PC-9 (cell line): Measurements from ENCODE around the gene SHKBP1. TPM values are rescaled to one million over a fixed set of nuclear protein-coding genes. Genes with fewer than 3 reads are reported as not detected.

ENCODE experiments used
- BruUV-seq: library from RNA; stranded (reverse); fragments of 400-500 nt; replicated peaks from 2 replicates; lab custom pipeline; 2021; lab: Mats Ljungman, UMichigan
- CTCF ChIA-PET: fragments of 300-600 bp; sonication (Branson Sonifier 250); formaldehyde crosslinking; loops from one replicate; lab custom pipeline; 2022; ENCODE audit warnings: antibody characterized with exemption; lab: Charles Lee
- POLR2A ChIA-PET: fragments of 300-600 bp; sonication (Branson Sonifier 250); formaldehyde crosslinking; loops from one replicate; lab custom pipeline; 2022; ENCODE audit warnings: antibody characterized with exemption; ENCODE audit not compliant: unreplicated experiment; lab: Charles Lee
- DNase-seq, 2 experiments: peaks; one replicate each; pipeline versions ENCODE4 v3.0.0 to v3.0.0-alpha.2; 2015 to 2022; ENCODE audit warnings: mixed read lengths in 1 of 2
- H2AFZ ChIP-seq: fragments of 200-600 bp; sonication (generic); 2 replicates; pipeline ENCODE4 v1.8.1; 2017; ENCODE audit warnings: antibody characterized with exemption
- H3F3A ChIP-seq: fragments of 200-600 bp; sonication (generic); 2 replicates; pipeline ENCODE4 v1.8.1; 2017; ENCODE audit warnings: antibody characterized with exemption, mild to moderate bottlenecking, low read depth; ENCODE audit not compliant: insufficient read depth
- H3K27ac ChIP-seq: fragments of 200-600 bp; sonication (generic); 2 replicates; pipeline ENCODE4 v1.6.1; 2016; ENCODE audit warnings: mixed run types
- H3K27me3 ChIP-seq: fragments of 200-600 bp; sonication (generic); 2 replicates; pipeline ENCODE4 v1.6.1; 2016; ENCODE audit warnings: low read depth, mixed run types; ENCODE audit not compliant: insufficient read depth
- H3K36me3 ChIP-seq: fragments of 200-600 bp; sonication (generic); 2 replicates; pipeline ENCODE4 v1.6.1; 2016; ENCODE audit warnings: low read depth, mixed run types
- H3K4me1 ChIP-seq: fragments of 200-600 bp; sonication (generic); replicated peaks from 2 replicates; pipeline ENCODE4 v1.6.1; 2016; ENCODE audit warnings: mixed run types; ENCODE audit not compliant: insufficient read depth
- H3K4me2 ChIP-seq: fragments of 200-600 bp; sonication (generic); 2 replicates; pipeline ENCODE4 v1.6.1; 2017; ENCODE audit warnings: mixed run types
- H3K4me3 ChIP-seq: fragments of 200-600 bp; sonication (generic); 2 replicates; pipeline ENCODE4 v1.6.1; 2016; ENCODE audit warnings: mixed run types
- H3K79me2 ChIP-seq: fragments of 200-600 bp; sonication (generic); 2 replicates; pipeline ENCODE4 v1.6.1; 2017; ENCODE audit warnings: low read depth, mixed run types
- H3K9me2 ChIP-seq: fragments of 200-600 bp; sonication (generic); 2 replicates; pipeline ENCODE4 v1.8.1; 2017; ENCODE audit warnings: mild to moderate bottlenecking; ENCODE audit not compliant: insufficient read depth
- H3K9me3 ChIP-seq: fragments of 200-600 bp; sonication (generic); 2 replicates; pipeline ENCODE4 v1.8.1; 2016; ENCODE audit warnings: low read depth; ENCODE audit not compliant: insufficient read depth
- H4K20me1 ChIP-seq: fragments of 200-600 bp; sonication (generic); 2 replicates; pipeline ENCODE4 v1.8.1; 2017; ENCODE audit not compliant: insufficient read depth
- EZH2 ChIP-seq: fragments of 200-600 bp; sonication (generic); IDR thresholded peaks from 2 replicates; pipeline ENCODE4 v1.8.0; 2017; ENCODE audit warnings: antibody characterized with exemption, low read depth
- intact Hi-C: fragments of 100-400 bp; cut with micrococcal nuclease; formaldehyde crosslinking; loops from one replicate; pipeline ENCODE4 v1.10.0; 2022; ENCODE audit not compliant: unreplicated experiment
- total RNA-seq: library from RNA; stranded (reverse); gene quantifications from 2 replicates; pipeline ENCODE4 v1.2.3, GENCODE V29; 2021
- TF ChIP-seq, protein P1 (sequence below): fragments of 200-600 bp; sonication (generic); conservative IDR thresholded peaks from 2 replicates; pipeline ENCODE4 v1.6.1; 2017; ENCODE audit warnings: mixed run types, antibody characterized with exemption, mild to moderate bottlenecking, moderate library complexity

The SHKBP1 gene
- total RNA-seq, 1 experiment from 2014 or later, result 90.1 TPM

DNA sequence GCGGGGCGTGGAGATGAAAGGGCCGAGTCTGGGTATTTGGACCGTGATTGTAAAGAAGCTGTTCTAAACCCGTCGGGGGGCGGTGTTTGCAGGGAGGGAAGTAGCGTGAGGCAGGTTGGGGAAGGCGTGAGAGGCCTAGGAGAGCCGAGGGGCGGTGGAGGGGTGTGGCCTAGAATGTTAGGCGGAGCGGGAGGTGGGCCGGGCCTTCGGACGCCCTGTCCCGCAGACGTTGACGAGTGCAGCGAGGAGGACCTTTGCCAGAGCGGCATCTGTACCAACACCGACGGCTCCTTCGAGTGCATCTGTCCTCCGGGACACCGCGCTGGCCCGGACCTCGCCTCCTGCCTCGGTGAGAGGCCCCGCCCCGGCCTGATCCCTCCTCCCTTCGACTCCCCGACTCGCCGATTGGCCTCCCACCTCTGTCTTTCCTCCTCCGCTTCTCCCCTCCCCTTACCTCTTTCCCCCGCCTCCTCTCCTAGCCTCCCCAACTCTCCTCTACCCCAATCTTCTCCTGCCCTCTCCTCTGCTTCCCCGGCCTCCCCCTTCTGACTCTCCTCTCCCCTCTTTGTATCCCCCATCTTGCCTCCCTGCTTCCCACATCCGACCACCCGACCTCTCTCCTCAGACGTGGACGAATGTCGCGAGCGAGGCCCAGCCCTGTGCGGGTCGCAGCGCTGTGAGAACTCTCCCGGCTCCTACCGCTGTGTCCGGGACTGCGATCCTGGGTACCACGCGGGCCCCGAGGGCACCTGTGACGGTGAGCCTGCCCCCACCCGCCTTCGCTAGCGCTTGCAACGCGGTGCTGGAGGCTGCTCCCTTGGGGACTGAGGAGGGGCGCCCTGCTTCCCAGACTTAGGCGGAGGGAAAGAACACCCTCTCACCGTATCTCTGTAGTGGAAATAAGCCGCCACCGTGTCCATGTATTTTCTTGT is 37.3 kb downstream of the SHKBP1 start:
- ChIA-PET POLR2A (interaction anchor here (0.6 to 1.1 kb wide), 7 partner anchors 10 to 1165 kb away, joined by 3 to 28 read pairs (median 4); partner anchors contain the start of gene BLVRB), CTCF (interaction anchor here (1.4 kb wide), 1 partner anchor 10 kb away, joined by 19 read pairs; no protein-coding TSS in a partner anchor)
- no peak for TF ChIP-seq EZH2
- TF ChIP-seq, protein P1, sequence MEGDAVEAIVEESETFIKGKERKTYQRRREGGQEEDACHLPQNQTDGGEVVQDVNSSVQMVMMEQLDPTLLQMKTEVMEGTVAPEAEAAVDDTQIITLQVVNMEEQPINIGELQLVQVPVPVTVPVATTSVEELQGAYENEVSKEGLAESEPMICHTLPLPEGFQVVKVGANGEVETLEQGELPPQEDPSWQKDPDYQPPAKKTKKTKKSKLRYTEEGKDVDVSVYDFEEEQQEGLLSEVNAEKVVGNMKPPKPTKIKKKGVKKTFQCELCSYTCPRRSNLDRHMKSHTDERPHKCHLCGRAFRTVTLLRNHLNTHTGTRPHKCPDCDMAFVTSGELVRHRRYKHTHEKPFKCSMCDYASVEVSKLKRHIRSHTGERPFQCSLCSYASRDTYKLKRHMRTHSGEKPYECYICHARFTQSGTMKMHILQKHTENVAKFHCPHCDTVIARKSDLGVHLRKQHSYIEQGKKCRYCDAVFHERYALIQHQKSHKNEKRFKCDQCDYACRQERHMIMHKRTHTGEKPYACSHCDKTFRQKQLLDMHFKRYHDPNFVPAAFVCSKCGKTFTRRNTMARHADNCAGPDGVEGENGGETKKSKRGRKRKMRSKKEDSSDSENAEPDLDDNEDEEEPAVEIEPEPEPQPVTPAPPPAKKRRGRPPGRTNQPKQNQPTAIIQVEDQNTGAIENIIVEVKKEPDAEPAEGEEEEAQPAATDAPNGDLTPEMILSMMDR, result no peak
- BruUV-seq, result TSS peak; percentile 36
- H3K9me2 ChIP-seq, result no peaks in the 10 kb centered on the region
- peak overlapping the region; percentile 86 for H3K4me3 ChIP-seq
- peaks cover 4% of the 10 kb centered on the region; the same call in 1 of the 2 replicates for H3K36me3 ChIP-seq
- peak overlapping the region; percentile 89 for H3K4me2 ChIP-seq
- peak overlapping the region; percentile 70 for H3K27ac ChIP-seq
- H3K9me3 ChIP-seq, result no peaks in the 10 kb centered on the region
- no peaks in the 10 kb centered on the region for H3K79me2 ChIP-seq
- peaks cover 33% of the 10 kb centered on the region; the same call in 1 of the 2 replicates for H3F3A ChIP-seq
- H3K27me3 ChIP-seq, result no peaks in the 10 kb centered on the region
- no peaks in the 10 kb centered on the region for H4K20me1 ChIP-seq
- peak; percentile 82 to 89 for DNase-seq
- peaks cover 19% of the 10 kb centered on the region for H3K4me1 ChIP-seq
- peak overlapping the region; percentile 95 for H2AFZ ChIP-seq
- intact Hi-C loops, result loop anchor here (1.0 to 5.0 kb wide), 2 partner anchors 10 to 103 kb away; partner anchors contain the start of genes COQ8B and ITPKC

DNA sequence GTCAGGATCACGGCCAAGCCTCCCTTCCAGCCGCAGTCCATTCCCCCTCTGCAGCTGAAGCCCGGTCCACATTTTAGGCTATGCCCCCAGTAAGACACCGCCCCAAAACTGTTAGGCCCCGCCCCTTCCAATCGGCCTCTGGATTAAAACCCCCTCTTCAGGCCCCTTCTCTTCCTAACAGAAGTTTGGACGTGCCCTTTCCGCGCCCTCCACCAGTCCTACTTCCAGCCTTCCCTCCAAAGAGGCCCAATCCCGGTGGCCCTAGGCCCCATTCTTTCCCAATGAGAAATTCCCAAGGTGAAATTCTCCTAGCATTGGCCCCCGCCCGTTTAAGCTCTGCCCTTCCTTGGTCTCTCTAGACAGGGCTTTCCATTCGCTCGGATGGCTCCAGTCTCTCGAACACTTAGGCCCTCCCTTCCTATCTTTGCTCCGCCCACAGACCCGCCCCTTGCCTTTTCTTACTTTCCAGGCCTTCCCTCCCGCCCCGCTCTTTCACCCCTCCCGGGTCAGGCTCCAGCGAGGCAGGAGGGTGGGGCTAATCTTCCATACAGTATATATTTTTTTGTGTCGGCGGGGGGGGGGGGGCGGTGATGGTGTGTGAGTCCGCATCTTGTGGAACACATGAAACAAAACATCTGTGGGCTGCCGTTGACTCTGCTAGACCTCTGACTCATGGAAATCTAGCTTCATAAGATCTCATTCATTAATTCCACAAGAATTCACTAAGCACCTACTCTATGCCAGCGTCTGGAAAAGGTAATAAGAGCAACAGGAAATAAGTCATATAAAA is 38.1 kb downstream of the SHKBP1 start:
- ChIA-PET POLR2A (interaction anchor here (0.6 to 0.7 kb wide), 6 partner anchors 9 to 1164 kb away, joined by 3 to 9 read pairs (median 4); no protein-coding TSS in a partner anchor), CTCF (interaction anchor here (0.6 to 1.4 kb wide), 3 partner anchors 11 to 63 kb away, joined by 3 to 28 read pairs (median 19); no protein-coding TSS in a partner anchor)
- Histone ChIP-seq H3K27ac (peak overlapping the region; percentile 70), H2AFZ (peak overlapping the region; percentile 95), H3K36me3 (peaks cover 4% of the 10 kb centered on the region; the same call in 1 of the 2 replicates), H3K4me3 (peak overlapping the region; percentile 86), H3K79me2 (no peaks in the 10 kb centered on the region), H3K9me3 (no peaks in the 10 kb centered on the region), H3K4me1 (peaks cover 19% of the 10 kb centered on the region), H3K27me3 (no peaks in the 10 kb centered on the region), H3F3A (peaks cover 33% of the 10 kb centered on the region; the same call in 1 of the 2 replicates), H3K9me2 (no peaks in the 10 kb centered on the region), H4K20me1 (no peaks in the 10 kb centered on the region), H3K4me2 (peak overlapping the region; percentile 89)
- no TSS peak for BruUV-seq
- no peak for TF ChIP-seq EZH2
- TF ChIP-seq, protein P1, result no peak
- peak; percentile 83 to 91 for DNase-seq
- intact Hi-C loops, result loop anchor here (1.0 to 5.0 kb wide), 2 partner anchors 11 to 102 kb away; partner anchors contain the start of genes COQ8B and ITPKC
